Endothelial cell (in vitro differentiated cells): Measurements from ENCODE around the gene RPSA. TPM values are rescaled to one million over a fixed set of nuclear protein-coding genes. Genes with fewer than 3 reads are reported as not detected.
"Not testable (repeated sequence)": the region's sequence is repeated elsewhere in the genome, so short reads cannot be mapped to it uniquely, and the experiment has no call there.

Experiments
- DNase-seq: peaks from one replicate; pipeline ENCODE4 v3.0.0; 2021; ENCODE audit warnings: low spot score
- H3K27ac Mint-ChIP-seq: one replicate; pipeline ENCODE4 v1.8.0; 2021; ENCODE audit warnings: mixed read lengths, inconsistent platforms; ENCODE audit not compliant: unreplicated experiment
- H3K27me3 Mint-ChIP-seq: one replicate; pipeline ENCODE4 v1.8.0; 2021; ENCODE audit warnings: mild to moderate bottlenecking, moderate library complexity, mixed read lengths, inconsistent platforms; ENCODE audit not compliant: unreplicated experiment
- H3K36me3 Mint-ChIP-seq: one replicate; pipeline ENCODE4 v1.8.0; 2021; ENCODE audit warnings: mild to moderate bottlenecking, low read depth, mixed read lengths, inconsistent platforms; ENCODE audit not compliant: unreplicated experiment
- H3K4me1 Mint-ChIP-seq: one replicate; pipeline ENCODE4 v1.8.0; 2021; ENCODE audit warnings: mild to moderate bottlenecking, mixed read lengths, inconsistent platforms; ENCODE audit not compliant: unreplicated experiment
- H3K4me3 Mint-ChIP-seq: one replicate; pipeline ENCODE4 v1.8.0; 2021; ENCODE audit warnings: mild to moderate bottlenecking, mixed read lengths, inconsistent platforms; ENCODE audit not compliant: unreplicated experiment
- H3K9me3 Mint-ChIP-seq: one replicate; pipeline ENCODE4 v1.8.0; 2021; ENCODE audit warnings: mixed read lengths, inconsistent platforms; ENCODE audit not compliant: unreplicated experiment
- CTCF ChIP-seq: fragments of 200-600 bp; sonication (generic); IDR thresholded peaks from one replicate; pipeline ENCODE4 v1.5.0; 2021; ENCODE audit warnings: antibody characterized with exemption; ENCODE audit not compliant: unreplicated experiment
- total RNA-seq: library from RNA; stranded (reverse); fragmentation: NEBNext Ultra II Directional; extraction: Animal tissue kit (Norgen Biotek cat#: 25700); gene quantifications from one replicate; pipeline ENCODE4 v1.2.1, GENCODE V29; 2021; ENCODE audit not compliant: unreplicated experiment

The RPSA gene
- total RNA-seq, 1 donor from 2014 or later, result 2,445 TPM

GRCh38 chr3:39362812-39363211, 43.7 kb upstream of the RPSA start:
- no peaks in the 10 kb centered on the region for H3K9me3 Mint-ChIP-seq
- no peak overlapping the region for H3K4me3 Mint-ChIP-seq
- no peak for DNase-seq
- H3K36me3 Mint-ChIP-seq, result no peaks in the 10 kb centered on the region
- H3K4me1 Mint-ChIP-seq, result peaks cover 4% of the 10 kb centered on the region
- TF ChIP-seq CTCF, result no peak
- H3K27ac Mint-ChIP-seq, result no peak overlapping the region
- H3K27me3 Mint-ChIP-seq, result peaks cover 2% of the 10 kb centered on the region

- not testable (repeated sequence) for H3K27ac Mint-ChIP-seq, H3K36me3 Mint-ChIP-seq, H3K4me1 Mint-ChIP-seq, H3K4me3 Mint-ChIP-seq, H3K27me3 Mint-ChIP-seq, DNase-seq, H3K9me3 Mint-ChIP-seq
Measured at GRCh38 chr3:39370450-39370849, 36.1 kb upstream of the RPSA start.

- peaks cover 5% of the 10 kb centered on the region for H3K36me3 Mint-ChIP-seq
Measured at GRCh38 chr3:39372833-39373232, 33.7 kb upstream of the RPSA start.

GRCh38 chr3:39376959-39377634, 29.4 kb upstream of the RPSA start:
- no peak for DNase-seq
- TF ChIP-seq CTCF, result no peak
- H3K27me3 Mint-ChIP-seq, result peaks cover 14% of the 10 kb centered on the region
- H3K9me3 Mint-ChIP-seq, result peaks cover 5% of the 10 kb centered on the region
- peaks cover 5% of the 10 kb centered on the region for H3K36me3 Mint-ChIP-seq
- H3K4me3 Mint-ChIP-seq, result no peak overlapping the region
- H3K4me1 Mint-ChIP-seq, result peaks cover 20% of the 10 kb centered on the region
- H3K27ac Mint-ChIP-seq, result peak overlapping the region; percentile 45

More at GRCh38 chr3:39372833-39373232, 33.7 kb upstream of the RPSA start:
- Mint-ChIP-seq H3K4me3 (peak overlapping the region; percentile 17), H3K9me3 (peaks cover 5% of the 10 kb centered on the region), H3K4me1 (peaks cover 15% of the 10 kb centered on the region), H3K27ac (no peak overlapping the region), H3K27me3 (peaks cover 13% of the 10 kb centered on the region)
- no peak for TF ChIP-seq CTCF
- DNase-seq, result no peak

- Mint-ChIP-seq H3K27ac (no peak overlapping the region), H3K9me3 (peaks cover 1% of the 10 kb centered on the region), H3K4me1 (peaks cover 20% of the 10 kb centered on the region), H3K36me3 (no peaks in the 10 kb centered on the region), H3K4me3 (no peak overlapping the region), H3K27me3 (peaks cover 14% of the 10 kb centered on the region)
- TF ChIP-seq CTCF, result peak; percentile 76
- peak; percentile 55 for DNase-seq
Measured at GRCh38 chr3:39378088-39378487, 28.4 kb upstream of the RPSA start.
